Measurements from ENCODE around the gene ZBTB48. TPM values are rescaled to one million over a fixed set of nuclear protein-coding genes. Genes with fewer than 3 reads are reported as not detected.
"Not testable (repeated sequence)": the region's sequence is repeated elsewhere in the genome, so short reads cannot be mapped to it uniquely, and the experiment has no call there.

The ZBTB48 gene
- total RNA-seq, 1 experiment from 2014 or later: 11.4 TPM

DNA sequence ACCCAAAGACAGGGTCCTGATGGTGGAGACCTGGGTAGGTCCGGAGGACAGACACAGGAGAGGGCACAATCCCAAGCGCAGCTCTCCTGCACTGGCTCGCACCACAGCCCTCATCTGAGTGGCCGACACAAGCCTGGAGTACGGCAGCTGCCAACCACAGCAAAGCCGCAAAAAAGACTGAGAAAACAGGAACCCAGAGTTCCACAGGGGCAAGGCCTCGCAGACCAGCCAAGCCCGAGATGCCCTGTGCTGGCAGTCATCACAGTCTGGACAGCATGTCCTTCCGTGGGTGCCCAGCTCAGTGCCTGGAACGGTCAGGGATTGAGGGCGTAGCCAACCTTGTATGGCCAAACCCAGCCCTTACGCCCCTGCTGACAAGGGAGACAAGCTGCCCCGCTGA is 11.4 kb downstream of the ZBTB48 start:
- DNase-seq (ENCODE audit: low read depth): no peak

- no peak for DNase-seq (ENCODE audit: low read depth)
Observed at GRCh38 chr1:6591644-6592043, 11.8 kb downstream of the ZBTB48 start.

- DNase-seq (ENCODE audit: low read depth): no peak
Observed at GRCh38 chr1:6592441-6592840, 12.6 kb downstream of the ZBTB48 start.

DNA sequence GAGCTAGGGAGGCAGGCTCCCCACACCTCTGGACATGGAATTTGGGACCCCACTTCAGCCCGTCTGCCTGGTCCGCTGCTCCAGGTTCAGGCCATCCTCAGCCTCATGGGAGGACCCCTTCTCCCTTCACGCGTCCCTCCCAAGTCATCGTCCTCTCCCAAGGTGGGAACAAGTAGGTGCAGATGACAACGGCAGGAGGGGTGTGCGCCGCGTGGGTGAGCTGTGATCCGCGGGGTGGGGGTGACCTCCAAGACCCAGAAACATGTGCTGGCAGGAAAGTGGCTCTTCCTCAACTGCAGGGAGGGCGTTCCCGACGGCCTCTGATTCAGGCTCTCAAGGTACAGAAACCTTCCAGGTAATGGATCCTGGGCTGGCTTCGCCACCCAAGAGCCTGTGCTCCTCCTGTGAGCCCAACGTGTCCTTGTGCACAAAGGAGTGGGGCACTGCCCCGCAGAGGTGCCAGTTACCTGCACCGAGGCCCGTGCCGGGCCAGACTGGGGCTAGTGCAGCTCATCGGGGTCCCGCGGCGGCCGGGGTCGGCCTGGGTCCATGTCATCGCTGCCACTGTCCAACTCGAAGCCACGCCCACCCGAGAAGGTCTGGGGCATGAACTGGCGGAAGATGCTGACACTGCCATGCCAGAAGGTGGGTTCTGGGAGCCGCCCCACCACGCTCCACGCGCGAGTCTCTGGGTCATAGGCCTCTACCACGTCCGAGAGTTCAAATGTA is 13.2 kb downstream of the ZBTB48 start:
- no peak for DNase-seq (ENCODE audit: low read depth)

DNA sequence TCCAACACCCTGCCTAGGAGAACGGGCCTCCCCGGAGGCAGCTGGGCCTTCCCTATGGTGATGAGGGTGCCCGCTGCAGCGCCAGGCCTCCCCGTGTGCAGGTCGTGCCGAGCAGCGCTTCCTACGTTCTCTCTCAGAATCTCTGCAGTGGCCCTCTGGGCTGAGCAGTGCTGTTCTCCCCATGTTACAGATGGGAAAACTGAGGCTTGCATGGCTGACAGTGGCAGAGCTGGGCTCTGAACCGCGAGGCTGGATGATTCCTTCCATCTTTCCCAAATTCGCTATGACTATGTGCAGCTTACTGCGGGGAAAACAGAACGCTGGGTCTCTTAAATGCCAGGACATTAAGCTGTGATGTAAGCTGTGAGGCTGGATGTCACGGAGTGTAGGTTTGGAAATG is 14.0 kb downstream of the ZBTB48 start:
- no peak for DNase-seq (ENCODE audit: low read depth)

DNA sequence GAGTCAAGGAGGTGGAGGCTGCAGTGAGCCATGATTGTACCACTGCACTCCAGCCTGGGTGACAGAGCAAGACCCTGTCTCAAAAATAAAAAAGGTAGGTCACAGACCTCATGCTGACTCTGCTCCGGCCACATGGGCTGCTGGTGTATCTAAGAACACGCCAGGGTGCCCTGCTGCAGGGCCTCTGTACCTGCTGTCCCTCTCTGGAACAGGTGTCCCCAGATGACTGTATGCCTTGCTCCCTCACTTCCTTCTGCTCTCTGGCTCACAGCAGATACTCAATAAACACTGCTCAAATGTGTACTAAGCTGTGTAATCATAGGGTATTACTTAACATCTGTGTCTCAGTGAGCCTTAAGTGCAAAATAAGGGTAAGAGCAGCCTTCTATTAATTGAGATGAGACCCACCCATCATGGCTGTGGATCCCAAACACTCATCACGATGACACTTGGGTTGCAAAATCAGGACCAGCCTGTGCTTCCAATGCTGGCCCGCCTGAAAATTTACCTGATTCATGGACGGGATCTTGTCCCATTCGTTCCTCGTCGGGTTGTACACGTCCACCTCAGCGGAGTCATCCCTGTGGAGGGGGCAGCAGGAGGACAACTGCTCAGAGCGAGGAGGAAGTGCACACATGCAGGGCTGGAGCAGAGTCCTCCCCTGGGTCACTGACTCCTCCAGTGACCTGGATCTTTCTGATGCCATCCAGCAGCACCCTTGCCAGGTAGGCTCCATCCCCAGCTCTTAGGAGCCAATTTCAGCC is 15.4 kb downstream of the ZBTB48 start:
- no peak for DNase-seq (ENCODE audit: low read depth)

GRCh38 chr1:6596351-6596750 is 16.6 kb downstream of the ZBTB48 start:
- DNase-seq (ENCODE audit: low read depth): no peak

DNA sequence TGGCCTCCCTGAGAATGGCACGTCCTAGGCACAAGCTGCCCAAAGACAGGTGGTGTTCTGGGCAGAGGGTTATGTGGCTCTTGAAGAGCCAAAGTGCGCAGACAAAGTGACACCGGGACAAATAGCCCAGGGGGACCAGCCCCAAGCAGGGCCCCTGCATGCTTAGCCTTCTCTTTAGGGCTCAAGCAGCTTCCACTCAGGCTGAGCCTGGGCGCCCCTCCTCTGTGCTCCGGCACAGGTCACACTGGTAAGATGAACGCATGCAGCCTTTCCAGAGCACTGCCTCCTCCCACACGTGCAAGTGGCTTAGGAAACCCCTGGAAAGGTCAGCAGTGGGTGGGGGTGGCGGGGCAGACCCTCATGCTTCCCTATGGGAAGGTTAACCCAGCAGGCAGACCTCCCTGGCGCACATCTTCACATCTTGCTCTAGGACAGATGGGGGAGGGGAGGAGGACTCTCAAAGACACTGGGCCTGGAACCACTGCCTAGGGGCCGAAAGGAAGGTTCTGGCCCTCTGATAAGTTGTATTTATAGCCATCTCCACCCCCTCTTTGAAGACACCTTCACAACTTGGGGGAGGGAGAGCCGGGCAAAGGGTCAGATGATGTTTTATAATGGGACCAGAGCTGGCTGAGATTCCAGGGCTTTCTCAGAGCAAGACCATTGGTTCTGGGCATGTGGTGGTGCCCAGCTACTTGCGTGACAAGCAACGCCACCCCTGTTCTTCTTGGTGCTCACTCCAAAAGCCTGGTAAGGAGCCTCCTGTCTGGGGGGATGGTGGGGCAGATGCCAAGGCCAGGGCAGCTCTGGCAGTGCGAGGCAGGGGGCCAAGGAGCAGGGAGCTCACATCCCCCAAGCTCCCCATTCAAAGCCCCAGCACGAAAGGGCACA is 17.3 kb downstream of the ZBTB48 start:
- no peak for DNase-seq (ENCODE audit: low read depth)

DNA sequence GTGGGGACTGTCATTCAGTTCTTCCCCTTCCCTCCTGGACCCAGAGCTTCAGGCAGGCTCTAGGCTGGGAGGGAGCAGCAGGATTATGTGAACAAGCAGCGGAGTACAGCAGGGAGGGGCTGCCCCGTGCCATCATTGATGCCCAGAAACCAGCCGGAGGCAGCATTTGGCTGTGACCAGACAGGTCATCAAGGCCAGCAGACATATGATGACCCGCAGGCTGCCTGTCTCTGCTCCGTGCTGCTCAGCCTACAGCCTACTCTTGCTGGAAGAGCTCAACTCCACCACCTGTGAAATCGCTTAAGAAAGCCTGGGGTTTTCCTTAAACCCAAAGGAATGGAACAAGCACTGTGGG is 18.0 kb downstream of the ZBTB48 start:
- no peak for DNase-seq (ENCODE audit: low read depth)

DNA sequence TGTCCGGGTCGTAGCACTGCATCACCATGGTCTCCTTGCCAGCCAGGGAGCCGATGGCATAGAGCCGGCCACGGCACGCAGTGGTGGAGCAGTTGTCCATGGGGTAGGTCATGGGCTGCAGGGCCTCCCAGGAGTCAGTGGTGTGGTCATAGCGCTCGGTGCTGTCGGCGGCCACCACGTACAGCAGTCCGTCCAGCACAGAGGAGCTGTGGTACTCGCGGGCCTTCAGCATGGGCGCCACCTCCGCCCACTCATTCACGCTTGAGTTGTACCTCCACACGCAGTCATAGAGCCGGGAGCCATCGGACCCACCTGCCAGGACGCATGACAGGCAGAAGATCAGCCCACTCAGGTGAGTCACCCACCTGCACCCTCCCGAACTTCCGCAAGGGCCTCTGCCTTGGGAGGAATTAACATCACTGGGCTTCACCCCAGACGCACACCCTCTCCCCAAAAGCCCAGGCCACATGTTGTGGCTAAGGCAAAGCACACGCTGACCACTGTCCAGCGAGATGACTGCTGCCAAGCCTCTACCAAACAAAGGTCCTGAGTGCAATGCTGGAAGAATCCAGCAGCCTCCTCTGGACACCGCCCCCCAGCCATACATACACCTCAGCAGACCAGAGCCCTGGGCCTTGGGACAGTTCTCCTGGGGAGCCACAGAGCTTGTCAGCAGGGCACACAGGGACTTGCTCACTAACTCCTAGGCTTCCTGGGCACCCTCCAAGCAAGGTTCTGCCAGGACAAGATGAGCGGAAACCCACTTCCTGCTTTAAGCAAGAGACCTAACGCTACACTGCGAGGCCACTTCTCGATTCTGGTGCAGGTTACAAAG is 19.6 kb downstream of the ZBTB48 start:
- DNase-seq (ENCODE audit: low read depth): no peak

DNA sequence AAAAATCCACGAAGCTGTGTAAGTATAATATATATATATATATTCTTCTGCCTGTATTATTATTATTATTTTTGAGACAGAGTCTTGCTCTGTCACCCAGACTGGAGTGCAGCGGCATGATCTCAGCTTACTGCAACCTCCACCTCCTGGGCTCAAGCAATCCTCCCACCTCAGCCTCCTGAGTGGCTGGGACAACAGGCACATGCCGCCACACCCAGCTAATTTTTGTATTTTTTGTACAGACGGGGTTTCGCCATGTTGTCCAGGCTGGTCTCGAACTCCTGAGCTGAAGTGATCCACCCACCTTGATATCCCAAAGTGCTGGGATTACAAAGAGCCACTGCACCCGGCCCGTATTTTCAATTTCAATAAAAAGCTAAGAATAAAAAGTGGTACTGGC is 20.2 kb downstream of the ZBTB48 start:
- DNase-seq (ENCODE audit: low read depth): not testable (repeated sequence)

GRCh38 chr1:6600410-6601048 is 20.7 kb downstream of the ZBTB48 start:
- peak; percentile 28 for DNase-seq (ENCODE audit: low read depth)

DNA sequence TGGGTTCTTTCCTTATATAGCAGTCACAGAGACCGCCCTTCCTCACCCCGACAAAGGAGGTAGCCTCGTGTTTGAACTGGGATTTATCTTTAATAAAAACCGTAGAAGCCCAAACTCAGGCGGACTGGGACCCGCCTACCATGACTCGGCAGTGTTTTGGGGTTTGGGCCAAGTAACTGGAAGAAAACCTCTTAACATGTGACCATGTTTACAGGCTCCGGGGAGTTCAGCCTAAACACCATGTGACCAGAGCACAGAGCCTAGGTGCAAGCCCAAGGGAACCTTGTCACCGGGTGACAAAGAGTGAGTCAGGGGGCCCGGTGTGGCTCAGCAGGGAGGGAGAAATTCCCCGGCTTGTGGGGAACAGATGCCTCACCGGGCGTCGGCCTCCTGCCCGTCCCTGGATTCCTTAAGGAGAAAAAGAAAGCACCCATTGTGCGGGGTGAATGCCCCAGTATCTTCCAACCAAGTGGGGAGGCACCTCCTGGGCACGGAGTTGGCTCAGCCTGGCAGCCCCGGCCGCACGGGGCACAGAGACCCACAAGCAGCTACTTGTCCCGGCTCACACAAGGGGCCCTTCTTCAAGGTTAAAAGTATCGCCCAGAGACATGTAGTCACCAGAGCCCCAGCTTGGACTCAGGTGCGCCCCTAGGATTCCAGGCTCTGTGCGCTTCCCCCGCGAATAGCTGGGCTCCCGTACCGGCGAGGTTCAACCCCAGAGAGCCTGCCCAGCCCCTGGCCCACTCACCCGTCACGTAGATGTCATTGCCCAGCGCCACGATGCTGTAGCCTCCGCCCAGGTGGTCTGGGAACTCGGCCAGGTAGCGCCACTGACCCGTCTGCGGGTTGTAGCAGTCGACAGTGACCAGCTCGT is 21.5 kb downstream of the ZBTB48 start:
- peak; percentile 95 for DNase-seq (ENCODE audit: low read depth)

DNA sequence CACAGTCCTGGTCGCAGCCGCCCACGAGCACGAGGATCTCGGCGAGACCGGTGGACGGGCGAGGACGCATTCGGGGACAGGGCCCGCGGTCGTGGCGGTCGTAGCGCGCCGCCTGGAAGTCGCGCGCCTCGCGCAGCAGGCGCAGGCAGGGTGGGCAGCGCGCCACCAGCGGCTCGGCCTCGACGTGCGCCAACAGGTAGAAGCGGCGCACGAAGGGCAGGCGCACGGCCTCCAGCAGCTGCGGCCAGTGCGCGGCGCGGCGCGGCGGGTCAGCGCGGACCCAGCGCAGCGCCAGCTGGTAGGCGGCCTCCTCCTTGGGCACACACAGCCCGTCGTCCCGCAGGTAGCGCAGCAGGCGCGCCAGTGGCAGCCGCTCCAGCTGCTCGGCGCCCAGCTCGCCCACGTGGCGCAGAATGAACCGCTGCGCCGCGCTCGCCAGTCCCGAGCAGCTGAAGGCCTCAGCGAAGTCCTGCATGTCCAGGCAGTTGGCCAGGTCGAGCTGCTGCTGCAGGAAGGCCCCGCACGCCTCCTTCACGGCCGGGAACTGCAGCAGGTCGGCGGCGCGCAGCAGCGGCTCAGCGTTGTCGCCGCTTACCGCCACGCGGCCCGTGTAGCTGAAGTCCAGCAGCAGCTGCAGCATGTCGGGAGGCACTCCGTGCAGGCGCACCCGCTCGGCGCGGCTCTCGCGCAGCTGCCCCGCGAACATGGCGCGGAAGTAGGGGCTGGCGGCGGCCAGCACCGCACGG is 22.3 kb downstream of the ZBTB48 start:
- peak; percentile 63 for DNase-seq (ENCODE audit: low read depth)

- peak; percentile 91 for DNase-seq (ENCODE audit: low read depth)
Observed at GRCh38 chr1:6602669-6603237, 23.0 kb downstream of the ZBTB48 start, which contains the start of gene KLHL21. Gene KLHL21, minus strand, starts transcription at chr1:6602869. Its CDS starts 52 bp downstream, at chr1:6602817.

DNA sequence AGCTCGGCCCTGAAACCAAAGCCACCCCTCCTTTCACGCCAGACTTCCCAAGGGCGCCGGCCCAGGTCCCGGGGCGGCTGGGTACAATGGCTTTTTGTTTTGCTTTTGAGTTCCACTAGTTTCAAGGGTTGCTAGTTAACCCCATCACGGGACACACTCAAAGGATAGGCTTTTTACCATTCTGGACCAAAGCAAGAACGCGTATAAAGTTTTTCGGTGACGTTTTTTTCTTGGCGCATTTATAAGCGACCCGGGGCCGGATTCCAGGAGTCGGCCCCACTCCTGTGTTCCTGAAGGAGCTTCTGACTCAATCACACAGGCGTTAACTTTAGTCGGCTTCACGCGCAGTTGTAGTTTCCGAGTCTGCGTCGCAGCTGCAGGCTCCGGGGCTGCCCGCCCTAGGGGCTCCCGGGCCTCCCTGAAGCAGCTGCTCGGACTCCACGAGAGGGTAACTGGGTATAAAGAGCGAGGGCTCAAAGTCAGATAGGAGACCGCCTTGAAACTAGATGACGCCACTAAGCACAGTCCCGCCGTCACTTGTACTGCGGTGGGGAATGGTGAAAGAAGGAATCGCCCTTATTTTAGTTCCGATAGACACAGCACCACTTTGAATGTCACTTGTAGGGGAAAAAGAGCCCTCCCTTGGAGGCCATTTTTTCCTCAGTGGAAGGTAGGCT is 23.6 kb downstream of the ZBTB48 start:
- peak; percentile 82 for DNase-seq (ENCODE audit: low read depth)

DNA sequence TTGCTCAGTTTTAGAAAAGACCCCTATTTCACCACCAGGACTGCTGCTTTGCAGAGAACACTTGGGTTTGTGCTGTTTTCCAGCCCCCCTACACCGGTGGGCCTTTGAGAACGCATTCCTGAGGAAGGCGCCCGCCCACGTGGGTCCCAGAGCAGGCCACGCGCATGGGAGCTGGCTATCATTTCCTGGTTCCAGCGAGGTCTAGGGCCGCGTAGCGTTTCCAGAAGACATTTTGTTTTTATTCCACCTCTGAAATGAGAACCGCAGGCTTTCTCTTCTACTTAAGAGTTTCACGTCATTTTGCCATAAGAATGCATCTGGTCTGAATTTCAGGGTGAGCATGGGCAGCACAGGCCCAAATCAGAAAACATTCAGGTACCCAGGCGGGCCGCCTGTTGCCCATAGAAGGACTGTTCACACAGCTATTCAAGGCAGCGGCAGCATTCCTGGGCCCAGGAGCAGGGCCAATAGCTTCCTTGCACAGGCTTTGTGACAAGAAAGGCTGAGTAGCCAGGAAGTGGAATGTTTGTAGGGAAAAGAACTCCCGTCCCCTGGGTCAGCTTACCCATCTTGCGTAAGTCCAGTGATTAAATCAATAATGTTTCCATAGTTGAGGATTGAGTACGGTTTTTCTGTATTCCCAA is 24.2 kb downstream of the ZBTB48 start:
- DNase-seq (ENCODE audit: low read depth): peak; percentile 80
